Measurements from ENCODE around the gene DFFB.
"Not testable (repeated sequence)": the region's sequence is repeated elsewhere in the genome, so short reads cannot be mapped to it uniquely, and the experiment has no call there.

DFFB gene

DNA sequence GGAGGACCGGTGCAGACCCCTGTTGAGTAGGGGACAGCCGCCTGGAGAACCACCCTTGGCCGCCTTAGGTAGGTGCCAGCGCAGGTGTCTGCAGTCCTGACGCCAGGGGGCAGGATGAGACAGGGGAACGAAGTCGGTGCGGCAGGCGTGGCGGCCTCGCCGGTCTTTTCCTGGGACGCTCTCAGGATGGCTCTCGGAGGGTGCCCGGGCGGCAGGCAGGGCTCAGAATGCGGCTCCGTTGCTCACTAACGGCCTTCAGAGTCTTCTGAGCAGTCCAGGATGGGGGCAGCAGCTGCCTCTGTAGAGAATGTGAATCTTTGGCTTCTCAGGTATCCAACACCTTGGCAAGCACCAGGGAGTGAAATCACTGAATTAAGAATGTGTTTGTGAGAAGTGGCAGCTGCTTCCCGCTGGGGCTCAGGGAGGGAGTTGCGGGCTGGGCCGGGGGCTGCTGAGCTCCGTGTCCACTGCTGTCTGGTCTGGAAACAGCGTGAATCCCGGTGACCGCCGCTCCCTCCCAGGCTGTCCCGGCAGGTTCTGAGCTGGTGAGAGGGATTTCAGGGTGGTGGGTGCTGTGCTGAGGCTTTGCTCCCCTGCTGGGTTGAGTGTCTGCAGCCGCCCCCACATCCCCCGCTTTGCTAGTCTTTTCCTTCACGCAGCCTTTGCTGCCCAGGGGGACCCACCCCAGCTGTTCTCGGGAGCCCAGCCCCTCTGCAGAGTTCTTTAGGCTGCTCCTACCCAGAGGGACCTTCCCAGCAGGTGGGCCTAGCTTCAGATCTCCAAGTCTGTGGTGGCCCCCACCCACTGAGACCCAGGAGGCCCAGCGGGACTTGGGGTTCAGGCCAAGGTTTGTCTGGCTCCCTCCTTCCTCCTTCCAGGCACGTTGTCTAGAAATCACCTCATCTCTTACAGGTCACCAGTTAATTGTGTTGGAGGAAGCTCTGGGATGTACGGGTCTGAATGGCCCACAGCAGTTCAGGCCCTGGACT is 53.9 kb downstream of the DFFB start:
- peak; percentile 18 to 48 for DNase-seq

- no peak for DNase-seq
Observed at GRCh38 chr1:3911981-3912808, 54.9 kb downstream of the DFFB start.

DNA sequence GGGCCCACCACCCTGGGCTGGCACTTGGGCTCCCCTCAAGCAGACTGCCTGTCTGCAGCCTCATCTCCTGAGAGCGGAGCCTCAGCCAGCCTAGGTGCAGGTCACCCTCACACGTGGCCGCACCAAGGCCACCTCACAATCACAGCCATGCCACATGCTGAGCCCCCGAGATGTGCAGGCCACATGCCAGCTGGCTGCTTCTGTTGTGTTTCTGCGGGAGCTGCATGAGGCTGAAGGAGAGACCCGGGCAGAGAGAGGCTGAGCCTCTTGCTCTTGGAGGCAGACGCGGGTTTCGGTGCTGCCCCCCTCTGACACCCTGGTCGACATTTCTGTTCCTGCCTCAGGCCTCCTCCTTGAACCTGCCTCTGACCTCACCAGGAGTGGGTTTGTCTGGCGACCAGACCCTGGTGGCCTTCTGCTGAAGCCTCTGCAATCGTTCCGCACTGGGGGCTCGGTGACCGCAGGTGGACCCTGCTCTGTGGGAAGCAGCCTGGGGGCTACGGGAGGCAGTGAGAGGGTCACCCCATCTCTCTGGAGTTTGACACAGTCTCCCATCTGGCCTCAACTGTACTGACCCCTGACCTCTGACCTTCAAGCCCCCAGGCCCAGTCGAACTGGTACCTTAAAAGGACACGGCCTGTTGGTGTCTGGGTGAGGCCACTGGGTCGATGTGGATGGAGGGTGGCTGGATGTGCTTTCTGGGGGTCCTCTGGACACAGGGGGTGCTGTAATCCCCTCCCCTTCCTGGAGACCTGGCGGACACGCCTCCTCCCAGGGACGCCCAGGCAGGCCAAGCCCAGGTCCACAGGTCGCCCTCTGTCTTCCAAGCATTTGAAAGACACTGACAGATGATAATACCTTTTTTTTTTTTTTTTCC is 55.8 kb downstream of the DFFB start:
- DNase-seq = no peak

DNA sequence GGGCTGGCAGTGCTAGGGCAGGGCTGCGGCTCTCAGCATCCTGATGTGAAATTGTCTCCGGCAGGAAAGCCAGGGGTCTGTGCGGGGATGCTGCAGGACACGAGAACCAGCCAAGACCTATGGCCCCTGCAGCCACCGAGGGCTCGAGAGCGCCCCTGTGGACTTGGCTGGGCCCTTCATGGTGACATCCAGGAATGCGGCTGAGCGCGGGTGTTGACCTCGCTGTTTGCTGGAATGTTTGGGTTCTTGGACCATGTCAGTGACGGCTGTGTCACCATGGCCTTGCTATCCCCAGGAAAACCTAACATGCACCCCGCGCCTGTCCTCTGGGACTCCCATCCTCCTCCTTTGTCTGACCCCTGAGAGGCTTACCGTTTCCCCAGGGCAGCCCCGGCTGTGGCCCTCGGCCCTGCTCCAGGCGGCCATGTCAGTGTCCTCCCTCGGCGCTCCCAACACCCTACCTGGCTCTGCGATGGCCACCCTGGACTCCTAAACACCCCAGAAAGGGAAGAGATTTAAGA is 57.1 kb downstream of the DFFB start:
- no peak for DNase-seq

DNA sequence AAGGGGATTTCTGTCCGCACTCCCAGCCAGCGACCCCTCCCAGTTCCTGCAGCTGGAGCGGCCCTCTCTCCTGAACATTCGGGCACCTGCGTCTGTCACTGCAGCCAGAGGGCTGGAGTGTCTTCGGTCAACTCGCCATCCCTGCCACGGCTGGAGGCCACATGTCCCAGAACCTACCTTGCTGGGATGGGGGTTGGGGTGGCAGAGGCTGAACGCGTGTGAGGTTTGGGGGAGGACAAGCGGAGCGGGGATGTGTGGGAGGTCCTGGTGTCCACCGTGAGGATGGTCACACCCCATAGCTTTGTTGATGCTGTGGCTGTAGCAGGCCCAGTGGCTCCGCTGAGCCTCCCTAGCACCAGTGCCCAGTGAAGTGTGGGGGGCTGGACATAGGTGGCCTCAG is 57.6 kb downstream of the DFFB start:
- no peak for DNase-seq

DNA sequence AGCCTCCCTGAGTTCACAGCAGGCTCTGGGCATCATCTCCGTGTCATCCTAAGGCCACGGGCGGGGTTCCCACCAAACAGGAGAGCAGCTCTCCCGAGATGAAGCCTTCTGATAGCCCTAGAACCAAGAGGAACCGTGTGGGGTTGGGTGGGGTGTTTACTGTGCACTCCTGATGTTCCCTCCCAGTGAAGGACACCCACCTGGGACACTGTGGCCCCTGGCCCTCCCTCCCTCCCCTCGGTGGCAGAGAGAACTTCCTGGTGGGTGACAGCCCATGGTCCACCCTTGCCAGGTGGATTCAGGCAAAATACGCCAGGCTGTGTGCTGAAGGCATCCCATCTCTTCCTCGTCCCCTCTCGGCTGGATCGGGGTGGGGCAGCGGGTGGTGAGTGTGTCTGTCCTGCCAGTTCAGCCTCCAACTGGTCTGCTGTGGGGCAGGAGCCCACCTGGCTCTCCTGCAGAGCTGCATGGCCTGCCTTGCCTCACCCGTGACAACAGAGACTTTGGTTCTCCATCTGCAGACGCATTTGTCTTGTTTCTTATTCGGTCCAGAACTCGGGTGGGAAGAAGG is 58.4 kb downstream of the DFFB start:
- DNase-seq = no peak

- DNase-seq = no peak
Observed at GRCh38 chr1:3917761-3918160, 60.5 kb downstream of the DFFB start.

DNA sequence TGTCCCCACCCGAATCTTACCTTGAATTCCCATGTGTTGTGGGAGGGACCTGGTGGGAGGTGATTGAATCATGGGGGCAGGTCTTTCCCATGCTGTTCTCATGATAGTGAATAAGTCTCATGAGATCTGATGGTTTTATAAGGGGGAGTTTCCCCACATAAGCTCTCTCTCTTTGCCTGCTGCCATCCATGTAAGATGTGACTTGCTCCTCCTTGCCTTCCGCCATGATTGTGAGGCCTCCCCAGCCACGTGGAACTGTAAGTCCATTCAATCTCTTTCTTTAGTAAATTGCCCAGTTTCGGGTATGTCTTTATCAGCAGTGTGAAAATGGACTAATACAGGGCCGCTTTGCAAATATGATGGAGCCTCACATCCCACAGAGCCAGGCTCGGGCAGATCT is 61.1 kb downstream of the DFFB start:
- not testable (repeated sequence) for DNase-seq

DNA sequence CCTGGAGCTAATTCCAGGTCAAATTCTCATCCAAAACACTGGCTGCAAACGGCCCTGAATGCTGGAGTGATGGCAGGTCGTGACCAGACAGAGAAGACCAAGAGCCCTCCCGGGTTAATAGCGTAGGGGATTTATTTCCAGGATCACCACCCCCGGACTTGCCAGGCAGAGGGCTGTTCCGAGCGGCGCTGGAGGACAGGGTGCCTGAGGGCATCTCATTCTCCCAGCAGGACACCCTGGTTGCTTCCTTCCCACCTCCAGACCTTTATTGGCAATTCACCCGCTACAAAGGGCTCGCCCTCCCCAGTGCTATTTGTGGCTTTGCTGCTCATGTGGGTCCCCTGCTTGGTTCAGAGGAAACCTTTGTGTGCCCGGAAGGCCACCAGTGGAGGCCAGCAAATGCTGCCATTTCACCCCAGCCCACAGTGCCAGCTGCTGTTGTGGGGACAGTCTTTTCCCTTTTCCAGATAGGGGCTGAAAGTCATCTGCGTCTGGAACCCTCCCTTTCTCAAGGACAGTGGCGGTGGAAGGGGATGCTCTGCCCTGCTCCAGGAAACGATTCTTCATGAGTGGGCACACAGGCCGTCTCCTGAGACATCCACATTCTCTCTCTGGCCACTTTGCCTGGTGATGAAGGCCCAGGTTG is 61.8 kb downstream of the DFFB start:
- DNase-seq = no peak

DNA sequence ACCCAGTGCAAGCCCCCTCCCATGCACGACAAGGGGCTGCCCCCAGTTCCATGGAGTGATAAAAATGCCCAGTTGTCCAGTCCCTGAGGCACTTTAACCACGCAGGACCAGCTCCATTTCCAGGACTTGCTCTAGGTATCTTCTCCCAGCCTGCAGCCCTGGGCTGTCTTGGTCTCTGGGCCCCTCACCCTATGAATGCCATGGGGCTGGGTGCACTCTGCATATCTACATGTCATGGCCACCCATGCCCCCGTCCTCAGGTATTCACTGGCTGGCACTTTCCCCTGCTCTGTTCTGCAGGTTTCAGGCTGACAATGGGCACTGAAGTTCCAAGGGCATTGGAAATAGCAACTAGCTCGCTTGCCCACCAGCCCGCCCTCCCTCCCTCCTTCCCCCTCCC is 62.4 kb downstream of the DFFB start:
- DNase-seq = no peak

DNA sequence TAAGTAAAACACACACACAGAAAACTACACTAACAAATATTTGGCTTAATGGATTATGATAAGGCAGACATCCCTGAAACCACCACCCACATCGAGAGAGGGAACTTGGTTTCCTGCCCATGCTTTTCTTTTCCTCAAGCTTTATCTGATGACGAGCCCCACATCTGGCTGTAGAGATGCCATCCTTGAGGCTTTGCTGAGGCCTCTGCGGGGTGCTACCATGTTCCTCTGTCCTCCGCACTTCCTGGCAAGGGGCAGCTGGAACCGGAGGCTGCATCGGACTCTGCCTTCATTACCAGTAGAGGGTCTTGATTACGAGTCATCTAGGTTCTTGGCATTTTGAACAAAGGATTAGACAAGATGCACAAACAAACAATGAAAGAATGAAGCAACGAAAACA is 64.5 kb downstream of the DFFB start:
- no peak for DNase-seq

DNA sequence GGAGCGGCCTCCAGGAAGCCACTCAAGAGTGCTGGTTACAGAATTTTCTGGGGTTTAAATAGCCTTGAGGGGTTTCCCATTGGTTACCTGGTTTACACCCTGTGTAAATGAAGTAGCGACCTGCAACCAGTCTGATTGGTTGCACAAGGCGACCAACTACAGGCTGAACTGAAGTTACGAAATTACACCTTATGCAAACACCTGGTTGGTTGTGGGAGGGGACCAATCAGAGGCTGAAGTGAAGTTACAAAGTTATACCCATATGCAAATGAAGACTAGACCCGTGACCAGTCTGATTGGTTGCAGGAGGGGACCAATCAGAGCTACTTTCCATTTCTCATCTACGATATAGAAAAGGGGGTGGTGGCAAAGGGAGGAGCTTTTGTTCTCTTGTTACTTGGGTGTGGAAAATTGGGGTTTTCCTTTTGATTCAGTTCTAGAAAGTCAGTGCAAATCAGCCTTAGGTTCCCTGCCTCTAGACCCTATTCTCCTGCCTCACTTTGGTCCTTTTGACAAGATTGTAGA is 65.0 kb downstream of the DFFB start:
- DNase-seq = no peak

GRCh38 chr1:3922851-3923250 is 65.6 kb downstream of the DFFB start:
- no peak for DNase-seq

DNA sequence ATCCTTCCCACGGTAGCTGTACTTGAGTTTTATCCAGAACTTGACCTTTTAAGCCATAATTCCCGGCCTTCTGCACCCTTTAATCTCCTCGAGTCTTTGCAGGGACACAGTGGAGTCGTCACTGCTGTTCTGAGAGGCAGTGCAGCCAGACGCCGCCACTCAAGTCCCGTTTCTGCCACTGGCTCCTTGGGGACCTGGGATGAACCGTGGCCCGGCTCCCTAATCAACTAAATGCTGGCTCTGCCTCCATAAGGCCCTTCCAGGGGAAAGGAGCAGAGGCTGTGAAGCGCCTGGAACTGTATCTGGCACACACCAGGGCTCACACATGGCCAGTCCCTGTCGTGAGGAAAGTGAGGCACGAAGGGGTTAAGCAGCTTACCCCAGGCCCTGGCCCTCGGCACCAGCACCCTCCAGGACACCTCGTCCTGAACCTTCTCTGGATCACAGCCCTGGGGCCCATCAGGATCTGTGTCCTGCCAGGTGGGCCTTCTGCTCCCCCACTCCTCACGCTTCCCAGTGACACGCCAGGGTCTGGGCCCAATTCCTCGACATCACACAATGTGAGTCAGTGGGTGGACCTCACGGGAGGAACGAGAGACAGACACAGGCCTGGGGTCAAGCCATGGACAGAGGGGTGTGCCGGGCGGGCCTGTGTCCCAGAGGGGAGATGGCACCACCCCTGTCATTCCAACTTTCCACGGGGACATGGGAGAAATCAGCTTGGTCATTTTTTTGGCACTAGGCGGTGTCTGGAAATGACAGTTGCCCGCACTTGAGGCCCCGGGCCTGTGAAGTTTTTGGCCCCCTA is 66.3 kb downstream of the DFFB start:
- DNase-seq = no peak

DNA sequence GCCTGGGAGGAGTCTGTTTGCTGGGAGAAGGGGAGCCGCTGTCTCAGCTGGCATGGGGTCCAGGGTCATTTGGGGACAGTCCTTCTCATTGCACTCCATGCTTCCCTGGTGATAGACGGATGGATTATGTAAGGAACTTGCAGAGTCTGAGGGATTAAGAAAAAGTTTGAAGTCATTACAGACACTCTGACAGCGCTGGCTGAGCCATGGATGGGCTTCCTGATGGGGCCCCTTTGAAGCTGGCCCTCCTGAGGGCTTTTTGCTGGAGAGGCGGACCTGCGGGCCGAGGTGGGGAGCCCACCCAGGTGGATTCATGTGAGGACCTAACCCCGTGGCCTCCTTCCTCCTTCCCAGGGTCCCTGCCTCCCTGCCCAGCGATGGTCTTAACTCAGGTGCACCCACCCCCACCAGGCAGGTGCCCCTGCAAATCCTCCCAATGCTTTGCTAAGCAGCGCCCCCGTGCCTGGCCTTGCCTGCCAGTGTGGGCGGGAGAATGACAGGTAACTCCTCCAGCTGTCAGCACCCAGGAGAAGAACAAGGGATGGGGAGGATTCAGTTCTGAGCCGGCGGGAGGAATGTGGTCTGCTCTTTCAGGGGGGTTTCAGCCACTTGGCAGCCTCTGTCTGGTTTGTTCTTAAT is 67.0 kb downstream of the DFFB start:
- no peak for DNase-seq

DNA sequence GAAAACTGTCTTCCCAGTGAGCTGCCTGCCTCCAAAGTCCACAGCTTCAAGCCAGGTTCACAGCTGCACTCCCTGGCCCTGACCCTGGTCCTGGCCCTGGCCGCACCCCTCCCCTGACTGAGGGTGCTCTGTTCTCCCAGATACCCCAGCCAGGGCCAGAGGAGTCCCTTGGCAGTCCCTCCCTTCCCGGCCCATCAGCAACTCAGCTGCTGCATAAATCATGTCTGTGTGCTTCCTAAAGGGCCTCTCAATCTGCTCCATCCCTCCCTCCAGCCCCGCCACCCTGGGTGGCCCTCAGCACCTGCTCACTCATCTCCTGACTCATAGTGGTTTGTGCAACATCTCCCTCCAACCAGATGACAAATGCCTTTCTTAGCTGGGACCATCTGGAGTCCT is 67.5 kb downstream of the DFFB start:
- DNase-seq = no peak

GRCh38 chr1:3925256-3925655 is 68.0 kb downstream of the DFFB start:
- DNase-seq = no peak

GRCh38 chr1:3925762-3926161 is 68.5 kb downstream of the DFFB start:
- DNase-seq = no peak

- no peak for DNase-seq
Observed at GRCh38 chr1:3926956-3927355, 69.7 kb downstream of the DFFB start.

DNA sequence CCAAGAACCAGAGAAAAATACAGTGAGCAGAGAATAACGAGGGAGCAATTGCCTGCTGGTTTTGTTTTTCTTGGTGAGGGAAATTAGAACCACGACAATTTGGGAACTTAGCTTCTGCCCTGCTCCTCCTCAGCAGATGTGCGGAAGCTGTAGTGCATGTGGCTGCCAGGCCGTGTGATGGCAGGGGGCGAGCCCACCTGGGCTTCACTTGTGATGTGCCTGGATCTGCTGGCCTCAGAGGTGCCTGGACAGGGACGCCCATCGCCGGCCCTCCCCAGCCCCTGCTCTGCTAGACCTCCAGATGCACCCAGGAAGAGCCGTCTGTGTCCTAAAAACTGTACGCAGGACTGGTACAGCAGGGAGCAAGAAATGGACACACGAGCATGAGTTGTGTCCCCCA is 71.3 kb downstream of the DFFB start:
- DNase-seq = no peak

Data from NCI-H1930 (cell line).